GM23338 (cell line): ENCODE data around the gene PCDHB5. TPM values are rescaled to one million over a fixed set of nuclear protein-coding genes. Genes with fewer than 3 reads are reported as not detected.
A peak's percentile ranks its signal among the peaks of the same experiment; 100 is the strongest.
"Not testable (repeated sequence)": the region's sequence is repeated elsewhere in the genome, so short reads cannot be mapped to it uniquely, and the experiment has no call there.

Experiments
- ATAC-seq: fragments of 200-7000 bp; cut with Tn5 transposase; 3 replicates; pipeline ENCODE4 v1.9.1; 2020
- DNase-seq: peaks from one replicate; pipeline ENCODE4 v3.0.0-alpha.2; 2015; ENCODE audit warnings: low spot score
- H2AFZ ChIP-seq: fragments of 200-600 bp; sonication (generic); 2 replicates; pipeline ENCODE4 v1.8.0; 2016; ENCODE audit warnings: antibody characterized with exemption, mild to moderate bottlenecking, moderate library complexity
- H3F3A ChIP-seq: fragments of 200-600 bp; sonication (generic); replicated peaks from 2 replicates; pipeline ENCODE4 v1.8.0; 2017; ENCODE audit warnings: antibody characterized with exemption, mixed run types, low read depth
- H3K27ac ChIP-seq: fragments of 200-600 bp; sonication (generic); 2 replicates; pipeline ENCODE4 v1.6.1; 2016; ENCODE audit warnings: low read depth
- H3K27me3 ChIP-seq: fragments of 200-600 bp; sonication (generic); 2 replicates; pipeline ENCODE4 v1.8.0; 2016; ENCODE audit warnings: mild to moderate bottlenecking, mixed run types, moderate library complexity; ENCODE audit not compliant: insufficient read depth
- H3K36me3 ChIP-seq: fragments of 200-600 bp; sonication (generic); 2 replicates; pipeline ENCODE4 v1.8.0; 2016; ENCODE audit warnings: mild to moderate bottlenecking; ENCODE audit not compliant: insufficient read depth
- H3K4me1 ChIP-seq: fragments of 200-600 bp; sonication (generic); 2 replicates; pipeline ENCODE4 v1.8.0; 2016; ENCODE audit warnings: mild to moderate bottlenecking, moderate library complexity; ENCODE audit not compliant: insufficient read depth
- H3K4me2 ChIP-seq: fragments of 200-600 bp; sonication (generic); 2 replicates; pipeline ENCODE4 v1.7.1; 2017; ENCODE audit warnings: mixed run types
- H3K4me3 ChIP-seq: fragments of 200-600 bp; sonication (generic); 2 replicates; pipeline ENCODE4 v1.6.1; 2016; ENCODE audit warnings: mixed run types
- H3K79me2 ChIP-seq: fragments of 200-600 bp; sonication (generic); replicated peaks from 2 replicates; pipeline ENCODE4 v1.8.0; 2017; ENCODE audit warnings: mild to moderate bottlenecking; ENCODE audit not compliant: insufficient read depth
- H3K9me2 ChIP-seq: fragments of 200-600 bp; sonication (generic); 2 replicates; pipeline ENCODE4 v1.8.0; 2017; ENCODE audit not compliant: insufficient read depth
- H4K20me1 ChIP-seq: fragments of 200-600 bp; sonication (generic); replicated peaks from 2 replicates; pipeline ENCODE4 v1.8.0; 2017; ENCODE audit warnings: mild to moderate bottlenecking; ENCODE audit not compliant: insufficient read depth
- H3K27ac Mint-ChIP-seq: 2 replicates; pipeline ENCODE4 v1.8.0; 2020; ENCODE audit warnings: inconsistent platforms, mild to moderate bottlenecking, moderate library complexity, mixed read lengths
- H3K27me3 Mint-ChIP-seq: 3 replicates; pipeline ENCODE4 v1.8.0; 2022; ENCODE audit warnings: low read depth, mild to moderate bottlenecking, moderate library complexity, mixed read lengths, inconsistent platforms; ENCODE audit not compliant: insufficient read depth, poor library complexity
- H3K36me3 Mint-ChIP-seq: 3 replicates; pipeline ENCODE4 v1.8.0; 2021; ENCODE audit warnings: low read depth, mild to moderate bottlenecking, inconsistent platforms, moderate library complexity, mixed read lengths
- H3K4me1 Mint-ChIP-seq: 3 replicates; pipeline ENCODE4 v1.8.0; 2020; ENCODE audit warnings: mild to moderate bottlenecking, inconsistent platforms, mixed read lengths
- H3K4me3 Mint-ChIP-seq: 3 replicates; pipeline ENCODE4 v1.8.0; 2021; ENCODE audit warnings: moderate library complexity, mild to moderate bottlenecking, inconsistent platforms, mixed read lengths
- H3K9me3 Mint-ChIP-seq: 3 replicates; pipeline ENCODE4 v1.8.0; 2020; ENCODE audit warnings: moderate library complexity, mild to moderate bottlenecking, inconsistent platforms, mixed read lengths
- CREB1 ChIP-seq: fragments of 250-450 bp; sonication (Bioruptor Pico); IDR thresholded peaks from 2 replicates; pipeline ENCODE4 v1.5.0; 2020; ENCODE audit warnings: low read depth, mild to moderate bottlenecking, moderate library complexity
- EZH2 ChIP-seq: fragments of 200-600 bp; sonication (generic); IDR thresholded peaks from one replicate; pipeline ENCODE4 v1.8.0; 2017; ENCODE audit warnings: antibody characterized with exemption, mild to moderate bottlenecking, low read depth; ENCODE audit not compliant: unreplicated experiment
- STAT1 ChIP-seq: IDR thresholded peaks from one replicate; pipeline ENCODE4 v1.6.1; 2016; ENCODE audit warnings: antibody characterized with exemption; ENCODE audit not compliant: unreplicated experiment
- ZNF331 ChIP-seq: fragments of 250-450 bp; sonication (Bioruptor Pico); IDR thresholded peaks from 2 replicates; pipeline ENCODE4 v1.5.0; 2020; ENCODE audit warnings: low read depth, mild to moderate bottlenecking, moderate library complexity
- polyA plus RNA-seq: library from polyadenylated mRNA; unstranded; fragments of >200 nt; fragmentation: Nextera tagmentation; extraction: Ambion mirVana; gene quantifications from 2 replicates; pipeline ENCODE4 v1.2.1, GENCODE V29; 2016
- total RNA-seq: library from RNA; depleted of rRNA; stranded (reverse); fragments of >200 nt; shearing (Covaris generic); gene quantifications from 2 replicates; pipeline ENCODE4 v1.2.3, GENCODE V29; 2014
- TF ChIP-seq, protein P1 (sequence below): IDR thresholded peaks from one replicate; pipeline ENCODE4 v1.6.1; 2018; ENCODE audit warnings: antibody characterized with exemption; ENCODE audit not compliant: unreplicated experiment
- TF ChIP-seq, protein P2 (sequence below): IDR thresholded peaks from 2 replicates; pipeline ENCODE4 v1.6.1; 2016; ENCODE audit warnings: antibody characterized with exemption
- TF ChIP-seq, protein P3 (sequence below), 2 experiments: fragments of 200-600 bp in 1 of 2; sonication (generic) in 1 of 2; conservative IDR thresholded peaks; 2 replicates each; pipeline versions ENCODE4 v1.5.1 to v1.6.1; 2016 to 2017; ENCODE audit warnings: antibody characterized with exemption in 2 of 2, low read depth in 2 of 2, mild to moderate bottlenecking in 2 of 2, moderate library complexity in 1 of 2

PCDHB5 gene
- total and polyA plus RNA-seq, 2 experiments from 2014 or later, result 18.7 to 49.7 TPM

DNA sequence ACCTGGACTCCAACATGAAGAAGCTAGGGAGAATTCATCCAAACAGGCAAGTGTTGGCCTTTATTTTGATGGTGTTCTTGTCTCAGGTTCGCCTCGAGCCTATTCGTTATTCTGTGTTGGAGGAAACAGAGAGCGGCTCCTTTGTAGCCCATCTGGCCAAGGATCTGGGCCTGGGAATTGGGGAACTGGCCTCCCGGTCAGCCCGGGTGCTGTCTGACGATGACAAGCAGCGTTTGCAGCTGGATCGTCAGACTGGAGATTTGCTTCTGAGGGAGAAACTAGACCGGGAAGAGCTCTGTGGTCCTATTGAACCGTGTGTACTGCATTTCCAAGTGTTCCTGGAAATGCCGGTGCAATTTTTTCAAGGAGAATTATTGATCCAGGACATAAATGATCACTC lies 13.0 kb upstream of the PCDHB5 start (continued):
- TF ChIP-seq ZNF331 (CRISPR knock-in tag), result no peak
- TF ChIP-seq, protein P1, sequence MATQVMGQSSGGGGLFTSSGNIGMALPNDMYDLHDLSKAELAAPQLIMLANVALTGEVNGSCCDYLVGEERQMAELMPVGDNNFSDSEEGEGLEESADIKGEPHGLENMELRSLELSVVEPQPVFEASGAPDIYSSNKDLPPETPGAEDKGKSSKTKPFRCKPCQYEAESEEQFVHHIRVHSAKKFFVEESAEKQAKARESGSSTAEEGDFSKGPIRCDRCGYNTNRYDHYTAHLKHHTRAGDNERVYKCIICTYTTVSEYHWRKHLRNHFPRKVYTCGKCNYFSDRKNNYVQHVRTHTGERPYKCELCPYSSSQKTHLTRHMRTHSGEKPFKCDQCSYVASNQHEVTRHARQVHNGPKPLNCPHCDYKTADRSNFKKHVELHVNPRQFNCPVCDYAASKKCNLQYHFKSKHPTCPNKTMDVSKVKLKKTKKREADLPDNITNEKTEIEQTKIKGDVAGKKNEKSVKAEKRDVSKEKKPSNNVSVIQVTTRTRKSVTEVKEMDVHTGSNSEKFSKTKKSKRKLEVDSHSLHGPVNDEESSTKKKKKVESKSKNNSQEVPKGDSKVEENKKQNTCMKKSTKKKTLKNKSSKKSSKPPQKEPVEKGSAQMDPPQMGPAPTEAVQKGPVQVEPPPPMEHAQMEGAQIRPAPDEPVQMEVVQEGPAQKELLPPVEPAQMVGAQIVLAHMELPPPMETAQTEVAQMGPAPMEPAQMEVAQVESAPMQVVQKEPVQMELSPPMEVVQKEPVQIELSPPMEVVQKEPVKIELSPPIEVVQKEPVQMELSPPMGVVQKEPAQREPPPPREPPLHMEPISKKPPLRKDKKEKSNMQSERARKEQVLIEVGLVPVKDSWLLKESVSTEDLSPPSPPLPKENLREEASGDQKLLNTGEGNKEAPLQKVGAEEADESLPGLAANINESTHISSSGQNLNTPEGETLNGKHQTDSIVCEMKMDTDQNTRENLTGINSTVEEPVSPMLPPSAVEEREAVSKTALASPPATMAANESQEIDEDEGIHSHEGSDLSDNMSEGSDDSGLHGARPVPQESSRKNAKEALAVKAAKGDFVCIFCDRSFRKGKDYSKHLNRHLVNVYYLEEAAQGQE, result no peak
- TF ChIP-seq EZH2, result no peak

DNA sequence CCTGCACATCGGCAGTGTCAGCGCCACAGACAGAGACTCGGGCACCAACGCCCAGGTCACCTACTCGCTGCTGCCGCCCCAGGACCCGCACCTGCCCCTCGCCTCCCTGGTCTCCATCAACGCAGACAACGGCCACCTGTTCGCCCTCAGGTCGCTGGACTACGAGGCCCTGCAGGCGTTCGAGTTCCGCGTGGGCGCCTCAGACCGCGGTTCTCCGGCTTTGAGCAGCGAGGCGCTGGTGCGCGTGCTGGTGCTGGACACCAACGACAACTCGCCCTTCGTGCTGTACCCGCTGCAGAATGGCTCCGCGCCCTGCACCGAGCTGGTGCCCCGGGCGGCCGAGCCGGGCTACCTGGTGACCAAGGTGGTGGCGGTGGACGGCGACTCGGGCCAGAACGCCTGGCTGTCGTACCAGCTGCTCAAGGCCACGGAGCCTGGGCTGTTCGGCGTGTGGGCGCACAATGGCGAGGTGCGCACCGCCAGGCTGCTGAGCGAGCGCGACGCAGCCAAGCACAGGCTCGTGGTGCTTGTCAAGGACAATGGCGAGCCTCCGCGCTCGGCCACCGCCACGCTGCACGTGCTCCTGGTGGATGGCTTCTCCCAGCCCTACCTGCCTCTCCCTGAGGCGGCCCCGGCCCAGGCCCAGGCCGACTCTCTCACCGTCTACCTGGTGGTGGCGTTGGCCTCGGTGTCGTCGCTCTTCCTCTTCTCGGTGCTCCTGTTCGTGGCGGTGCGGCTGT lies 11.4 kb upstream of the PCDHB5 start:
- not testable (repeated sequence) for H3K27me3 Mint-ChIP-seq, ATAC-seq

DNA sequence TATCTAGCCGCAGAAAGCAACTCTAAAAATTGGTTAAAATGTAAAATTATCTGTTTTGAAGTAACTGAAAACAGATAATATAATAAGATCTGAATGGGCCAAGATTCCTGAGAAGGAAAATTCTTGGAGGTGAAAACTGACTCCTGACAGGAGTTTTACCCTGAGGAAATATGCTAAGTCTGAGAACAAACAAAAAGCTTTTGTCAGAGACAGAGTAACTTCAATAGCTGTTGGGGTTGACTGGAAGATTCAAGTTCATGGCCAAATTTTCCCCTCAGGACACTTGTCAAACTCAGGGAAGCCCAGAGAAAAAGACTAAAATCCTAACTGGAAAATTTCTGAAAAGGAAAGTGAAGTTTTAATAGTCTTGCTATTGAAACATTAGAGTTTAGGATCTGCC lies 7.7 kb upstream of the PCDHB5 start:
- H3K36me3 Mint-ChIP-seq, result peaks cover 14% of the 10 kb centered on the region
- DNase-seq, result peak; percentile 37
- Histone ChIP-seq H3K4me3 (no peak overlapping the region), H3K79me2 (no peaks in the 10 kb centered on the region), H3K9me2 (no peaks in the 10 kb centered on the region), H4K20me1 (no peaks in the 10 kb centered on the region), H3K27ac (no peak overlapping the region), H3K27me3 (no peaks in the 10 kb centered on the region), H2AFZ (no peak overlapping the region), H3F3A (no peaks in the 10 kb centered on the region), H3K4me2 (0 out of 2 replicates have a peak overlapping the region, but pooled peaks have one; percentile 2), H3K36me3 (no peaks in the 10 kb centered on the region), H3K4me1 (peaks cover 5% of the 10 kb centered on the region; the same call in 1 of the 2 replicates)
- ATAC-seq, result peak; percentile 46; the same call in 2 of the 3 replicates
- no peak overlapping the region for H3K27ac Mint-ChIP-seq
- no peak overlapping the region for H3K4me3 Mint-ChIP-seq
- H3K4me1 Mint-ChIP-seq, result peaks cover 6% of the 10 kb centered on the region; the same call in 2 of the 3 replicates
- peaks cover 9% of the 10 kb centered on the region; the same call in 2 of the 3 replicates for H3K9me3 Mint-ChIP-seq
- peaks cover 2% of the 10 kb centered on the region for H3K27me3 Mint-ChIP-seq
- TF ChIP-seq CREB1 (CRISPR knock-in tag) (no peak), STAT1 (no peak)
- TF ChIP-seq, protein P2, sequence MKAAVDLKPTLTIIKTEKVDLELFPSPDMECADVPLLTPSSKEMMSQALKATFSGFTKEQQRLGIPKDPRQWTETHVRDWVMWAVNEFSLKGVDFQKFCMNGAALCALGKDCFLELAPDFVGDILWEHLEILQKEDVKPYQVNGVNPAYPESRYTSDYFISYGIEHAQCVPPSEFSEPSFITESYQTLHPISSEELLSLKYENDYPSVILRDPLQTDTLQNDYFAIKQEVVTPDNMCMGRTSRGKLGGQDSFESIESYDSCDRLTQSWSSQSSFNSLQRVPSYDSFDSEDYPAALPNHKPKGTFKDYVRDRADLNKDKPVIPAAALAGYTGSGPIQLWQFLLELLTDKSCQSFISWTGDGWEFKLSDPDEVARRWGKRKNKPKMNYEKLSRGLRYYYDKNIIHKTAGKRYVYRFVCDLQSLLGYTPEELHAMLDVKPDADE, result no peak

More for the DNA sequence above, 11.4 kb upstream of the PCDHB5 start:
- not testable (repeated sequence) for H2AFZ ChIP-seq, H3K4me3 ChIP-seq, H3K27ac ChIP-seq, H3K4me1 Mint-ChIP-seq, H4K20me1 ChIP-seq, H3K4me1 ChIP-seq, DNase-seq, H3K79me2 ChIP-seq, H3K27me3 ChIP-seq, H3F3A ChIP-seq, H3K27ac Mint-ChIP-seq, H3K9me3 Mint-ChIP-seq, H3K4me2 ChIP-seq, H3K9me2 ChIP-seq, H3K4me3 Mint-ChIP-seq, H3K36me3 ChIP-seq
- TF ChIP-seq, protein P3, sequence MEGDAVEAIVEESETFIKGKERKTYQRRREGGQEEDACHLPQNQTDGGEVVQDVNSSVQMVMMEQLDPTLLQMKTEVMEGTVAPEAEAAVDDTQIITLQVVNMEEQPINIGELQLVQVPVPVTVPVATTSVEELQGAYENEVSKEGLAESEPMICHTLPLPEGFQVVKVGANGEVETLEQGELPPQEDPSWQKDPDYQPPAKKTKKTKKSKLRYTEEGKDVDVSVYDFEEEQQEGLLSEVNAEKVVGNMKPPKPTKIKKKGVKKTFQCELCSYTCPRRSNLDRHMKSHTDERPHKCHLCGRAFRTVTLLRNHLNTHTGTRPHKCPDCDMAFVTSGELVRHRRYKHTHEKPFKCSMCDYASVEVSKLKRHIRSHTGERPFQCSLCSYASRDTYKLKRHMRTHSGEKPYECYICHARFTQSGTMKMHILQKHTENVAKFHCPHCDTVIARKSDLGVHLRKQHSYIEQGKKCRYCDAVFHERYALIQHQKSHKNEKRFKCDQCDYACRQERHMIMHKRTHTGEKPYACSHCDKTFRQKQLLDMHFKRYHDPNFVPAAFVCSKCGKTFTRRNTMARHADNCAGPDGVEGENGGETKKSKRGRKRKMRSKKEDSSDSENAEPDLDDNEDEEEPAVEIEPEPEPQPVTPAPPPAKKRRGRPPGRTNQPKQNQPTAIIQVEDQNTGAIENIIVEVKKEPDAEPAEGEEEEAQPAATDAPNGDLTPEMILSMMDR (conservative IDR thresholded peaks at IDR 0.05; ENCODE audit: low read depth in 2 of 2), result 0 out of 4 replicates have a peak, but pooled peaks of 1 of the 2 experiments have one; percentile 3
- H3K36me3 Mint-ChIP-seq, result peaks cover 22% of the 10 kb centered on the region
